Stimulated activated CD4-positive, alpha-beta T cell treated with anti-CD3 and anti-CD28 coated beads, Interleukin-15, amount 100 ng/mL, for 24 hours (primary cell): Measurements from ENCODE around the gene GCK.

Source experiments
- DNase-seq: peaks from one replicate; pipeline ENCODE4 v3.0.0-alpha.2; 2020

The GCK gene

GRCh38 chr7:44222074-44222473 is 32.8 kb upstream of the GCK start:
- no peak for DNase-seq

GRCh38 chr7:44221231-44221791 is 32.1 kb upstream of the GCK start:
- DNase-seq: no peak

- DNase-seq: no peak
These were observed 31.3 kb upstream of the GCK start for GRCh38 chr7:44220358-44221112.

GRCh38 chr7:44220046-44220357 is 30.8 kb upstream of the GCK start:
- no peak for DNase-seq

GRCh38 chr7:44219371-44220045 is 30.3 kb upstream of the GCK start:
- no peak for DNase-seq

- no peak for DNase-seq
These were observed 29.4 kb upstream of the GCK start for GRCh38 chr7:44218418-44219201.

GRCh38 chr7:44217852-44218402 is 28.7 kb upstream of the GCK start:
- no peak for DNase-seq

GRCh38 chr7:44217223-44217714 is 28.0 kb upstream of the GCK start:
- no peak for DNase-seq

- no peak for DNase-seq
These were observed 27.4 kb upstream of the GCK start for GRCh38 chr7:44216521-44217222.

GRCh38 chr7:44216019-44216418 is 26.8 kb upstream of the GCK start:
- DNase-seq: no peak

GRCh38 chr7:44215531-44215930 is 26.3 kb upstream of the GCK start:
- DNase-seq: no peak

GRCh38 chr7:44213877-44214388 is 24.7 kb upstream of the GCK start:
- no peak for DNase-seq

GRCh38 chr7:44213206-44213876 is 24.1 kb upstream of the GCK start:
- no peak for DNase-seq

GRCh38 chr7:44212581-44213184 is 23.4 kb upstream of the GCK start:
- no peak for DNase-seq

GRCh38 chr7:44212018-44212417 is 22.8 kb upstream of the GCK start:
- no peak for DNase-seq

GRCh38 chr7:44211126-44211675 is 22.0 kb upstream of the GCK start:
- DNase-seq: no peak

GRCh38 chr7:44210107-44210506 is 20.9 kb upstream of the GCK start:
- DNase-seq: no peak

- DNase-seq: no peak
These were observed 18.8 kb upstream of the GCK start for GRCh38 chr7:44208085-44208484.

- DNase-seq: no peak
These were observed 16.8 kb upstream of the GCK start for GRCh38 chr7:44206008-44206407.

- DNase-seq: no peak
These were observed 12.6 kb upstream of the GCK start for GRCh38 chr7:44201813-44202212.
